Choroid plexus epithelial cell (primary cell): Measurements from ENCODE around the gene KIF5B.

Experiments
- DNase-seq: peaks from one replicate; pipeline ENCODE4 v3.0.0-alpha.2; 2010; ENCODE audit warnings: low read depth
- H3K4me3 ChIP-seq: 2 replicates; pipeline ENCODE4 v1.5.1; 2011; ENCODE audit warnings: low read depth, mild to moderate bottlenecking, control low read depth, low read length, moderate library complexity
- TF ChIP-seq, protein P1 (sequence below): conservative IDR thresholded peaks from 2 replicates; pipeline ENCODE4 v1.5.1; 2011; ENCODE audit warnings: low read depth, mild to moderate bottlenecking, control low read depth, inconsistent platforms, low read length, moderate library complexity

Gene KIF5B

DNA sequence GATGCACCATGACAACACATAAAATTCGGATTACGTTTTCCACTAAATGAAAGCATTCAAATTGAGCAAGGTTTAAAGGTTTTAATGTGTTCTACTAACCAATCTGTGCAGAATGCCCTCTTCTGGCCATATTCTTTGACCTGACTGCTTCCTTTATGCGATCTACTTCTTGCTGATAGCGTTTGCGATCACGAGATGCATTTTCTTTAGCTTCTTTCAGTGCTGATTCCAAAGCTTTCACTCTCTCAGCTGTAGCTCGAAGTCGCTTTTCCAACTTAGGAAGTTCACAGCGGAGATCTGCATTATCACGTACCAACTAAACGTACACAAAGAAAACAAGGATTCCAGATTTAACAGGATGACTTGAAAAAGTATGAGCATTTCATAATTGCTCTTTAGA lies 39.2 kb downstream of the KIF5B start:
- H3K4me3 ChIP-seq: no peak overlapping the region
- TF ChIP-seq, protein P1, sequence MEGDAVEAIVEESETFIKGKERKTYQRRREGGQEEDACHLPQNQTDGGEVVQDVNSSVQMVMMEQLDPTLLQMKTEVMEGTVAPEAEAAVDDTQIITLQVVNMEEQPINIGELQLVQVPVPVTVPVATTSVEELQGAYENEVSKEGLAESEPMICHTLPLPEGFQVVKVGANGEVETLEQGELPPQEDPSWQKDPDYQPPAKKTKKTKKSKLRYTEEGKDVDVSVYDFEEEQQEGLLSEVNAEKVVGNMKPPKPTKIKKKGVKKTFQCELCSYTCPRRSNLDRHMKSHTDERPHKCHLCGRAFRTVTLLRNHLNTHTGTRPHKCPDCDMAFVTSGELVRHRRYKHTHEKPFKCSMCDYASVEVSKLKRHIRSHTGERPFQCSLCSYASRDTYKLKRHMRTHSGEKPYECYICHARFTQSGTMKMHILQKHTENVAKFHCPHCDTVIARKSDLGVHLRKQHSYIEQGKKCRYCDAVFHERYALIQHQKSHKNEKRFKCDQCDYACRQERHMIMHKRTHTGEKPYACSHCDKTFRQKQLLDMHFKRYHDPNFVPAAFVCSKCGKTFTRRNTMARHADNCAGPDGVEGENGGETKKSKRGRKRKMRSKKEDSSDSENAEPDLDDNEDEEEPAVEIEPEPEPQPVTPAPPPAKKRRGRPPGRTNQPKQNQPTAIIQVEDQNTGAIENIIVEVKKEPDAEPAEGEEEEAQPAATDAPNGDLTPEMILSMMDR: no peak
- DNase-seq: no peak

DNA sequence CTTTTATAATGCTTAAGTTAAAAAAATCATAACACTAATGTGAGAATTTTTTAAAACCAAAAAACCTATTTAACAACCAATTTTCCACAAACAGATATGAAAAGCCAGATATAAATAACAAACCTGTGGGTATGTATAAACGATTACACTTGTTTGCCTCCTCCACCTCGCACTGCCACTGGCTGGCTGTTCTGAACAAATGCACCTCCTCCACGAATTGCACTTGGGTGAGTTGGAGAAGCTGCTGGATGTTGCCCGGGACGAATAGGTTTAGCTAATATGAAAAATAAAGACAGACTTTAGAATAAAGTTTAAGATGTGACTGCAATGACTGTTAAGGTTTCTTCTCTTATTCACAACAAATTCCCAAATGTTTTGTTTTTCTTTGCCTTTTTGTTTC lies 40.8 kb downstream of the KIF5B start:
- H3K4me3 ChIP-seq: no peak overlapping the region
- TF ChIP-seq, protein P1: no peak
- DNase-seq: no peak

DNA sequence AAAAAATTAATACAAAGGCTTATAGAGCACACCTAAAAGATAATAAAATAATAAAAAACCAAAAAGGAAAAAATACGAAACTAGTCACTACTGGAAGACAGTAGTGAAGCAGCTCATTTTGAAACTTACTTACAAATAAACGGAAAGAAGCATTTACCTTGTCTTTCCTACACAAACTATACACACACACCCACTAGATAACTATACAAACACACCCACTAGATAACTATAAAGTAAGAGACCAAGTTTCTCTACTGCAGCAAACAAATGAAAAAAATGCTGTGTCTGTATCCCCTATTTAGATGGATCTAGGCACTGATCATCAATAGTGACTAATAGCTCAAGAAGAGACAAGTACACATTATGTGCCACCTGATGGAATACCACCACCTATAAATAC lies 49.2 kb downstream of the KIF5B start:
- TF ChIP-seq, protein P1: no peak
- DNase-seq: no peak
- H3K4me3 ChIP-seq: no peak overlapping the region

DNA sequence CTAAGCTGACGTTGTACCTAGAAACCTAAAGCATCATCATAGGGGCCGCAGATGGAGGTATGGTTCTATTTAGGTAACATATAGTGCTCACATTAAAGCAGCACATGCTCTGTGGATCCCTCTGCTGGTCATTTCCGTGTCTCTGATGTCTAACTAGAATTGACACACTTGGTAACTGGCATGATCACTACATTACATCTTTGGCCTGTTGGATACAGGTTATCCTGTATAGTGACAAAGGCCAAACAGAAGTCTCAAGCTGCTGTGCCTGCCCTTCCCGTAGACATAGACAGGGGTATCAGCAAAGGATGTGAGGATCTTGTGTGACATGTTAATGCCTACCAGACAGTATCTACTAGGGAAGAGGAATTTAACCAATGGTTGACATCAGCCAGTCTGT lies 51.2 kb downstream of the KIF5B start:
- H3K4me3 ChIP-seq: no peak overlapping the region
- peak; percentile 72 for DNase-seq
- TF ChIP-seq, protein P1: peak; percentile 77

DNA sequence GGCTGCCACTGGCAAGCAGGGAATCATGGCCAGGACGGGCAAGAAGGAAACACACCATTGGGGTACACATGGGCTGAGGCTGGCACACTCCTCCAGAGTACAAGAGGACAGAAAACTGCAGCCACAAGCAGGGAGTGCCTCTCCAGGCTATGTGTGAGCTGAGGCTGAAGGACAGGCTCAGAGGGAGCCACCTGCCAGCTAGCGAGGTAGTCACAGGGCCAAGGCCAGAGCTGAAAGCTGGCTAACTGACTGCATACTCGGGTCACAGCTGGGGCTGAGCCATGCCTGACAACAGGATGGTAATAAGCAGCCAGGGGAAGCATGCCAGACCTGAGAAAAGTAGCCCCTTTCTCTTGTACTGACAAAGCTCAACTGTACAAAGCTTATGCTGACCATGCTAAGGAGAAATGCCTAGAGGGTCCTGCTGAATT lies 52.0 kb downstream of the KIF5B start:
- peak; percentile 15 for DNase-seq
- TF ChIP-seq, protein P1: no peak
- no peak overlapping the region for H3K4me3 ChIP-seq

DNA sequence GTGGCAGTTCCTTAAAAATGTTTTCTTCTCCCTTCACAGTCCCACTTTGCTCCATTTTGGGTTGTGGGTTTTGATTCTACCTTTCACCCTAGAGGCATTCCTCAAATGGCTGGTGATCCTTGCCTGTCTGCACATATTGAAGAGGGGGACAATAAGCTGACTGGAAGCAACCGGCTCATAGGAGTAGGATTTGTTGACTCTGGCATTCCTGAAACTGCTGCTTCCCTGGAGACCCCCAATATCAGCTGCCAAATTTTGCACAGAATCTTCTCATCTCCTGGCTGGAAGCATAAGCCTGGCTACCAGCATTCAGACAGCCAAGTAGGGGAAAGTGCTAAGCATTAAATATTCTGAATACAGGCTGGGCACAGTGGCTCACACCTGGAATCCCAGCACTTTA lies 53.7 kb downstream of the KIF5B start:
- H3K4me3 ChIP-seq: no peak overlapping the region
- TF ChIP-seq, protein P1: no peak
- DNase-seq: no peak

DNA sequence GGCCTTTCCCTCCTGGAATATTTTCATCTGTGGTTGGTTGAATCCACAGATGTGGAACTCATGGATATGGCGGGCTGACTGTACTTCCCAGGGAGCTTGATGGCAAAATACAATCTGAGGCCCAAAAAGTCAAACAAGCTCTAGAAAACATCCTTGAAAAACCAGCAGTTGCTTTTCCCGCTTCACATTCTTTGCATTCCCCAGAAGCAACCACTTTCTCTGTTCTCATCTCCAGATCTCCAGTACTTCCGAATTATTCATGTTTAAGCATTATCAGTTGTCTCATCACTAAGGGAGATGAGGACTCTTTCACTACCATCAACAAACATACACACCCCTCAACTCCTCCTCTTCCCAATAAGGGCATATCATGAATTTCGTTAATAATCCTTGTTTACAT lies 55.3 kb downstream of the KIF5B start:
- no peak overlapping the region for H3K4me3 ChIP-seq
- peak; percentile 85 for DNase-seq
- TF ChIP-seq, protein P1: no peak
